MM.1S (cell line): ENCODE measurements around the gene ZNF774.

Experiments
- EZH2 ChIP-seq: fragments of 300-600 bp; sonication (generic); optimal IDR thresholded peaks from 2 replicates; pipeline ENCODE3; 2017; ENCODE audit warnings: low read depth, mild to moderate bottlenecking, antibody characterized with exemption, low read length, mixed read lengths
- EZH2phosphoT487 ChIP-seq: fragments of 300-600 bp; sonication (generic); IDR thresholded peaks from 2 replicates; pipeline ENCODE4 v1.6.1; 2018; ENCODE audit warnings: antibody characterized with exemption, low read length
- TF ChIP-seq, protein P1 (sequence below): fragments of 300-600 bp; sonication (generic); IDR thresholded peaks from 2 replicates; pipeline ENCODE4 v1.5.1; 2016; ENCODE audit warnings: antibody characterized with exemption, low read length, mixed read lengths

DNA sequence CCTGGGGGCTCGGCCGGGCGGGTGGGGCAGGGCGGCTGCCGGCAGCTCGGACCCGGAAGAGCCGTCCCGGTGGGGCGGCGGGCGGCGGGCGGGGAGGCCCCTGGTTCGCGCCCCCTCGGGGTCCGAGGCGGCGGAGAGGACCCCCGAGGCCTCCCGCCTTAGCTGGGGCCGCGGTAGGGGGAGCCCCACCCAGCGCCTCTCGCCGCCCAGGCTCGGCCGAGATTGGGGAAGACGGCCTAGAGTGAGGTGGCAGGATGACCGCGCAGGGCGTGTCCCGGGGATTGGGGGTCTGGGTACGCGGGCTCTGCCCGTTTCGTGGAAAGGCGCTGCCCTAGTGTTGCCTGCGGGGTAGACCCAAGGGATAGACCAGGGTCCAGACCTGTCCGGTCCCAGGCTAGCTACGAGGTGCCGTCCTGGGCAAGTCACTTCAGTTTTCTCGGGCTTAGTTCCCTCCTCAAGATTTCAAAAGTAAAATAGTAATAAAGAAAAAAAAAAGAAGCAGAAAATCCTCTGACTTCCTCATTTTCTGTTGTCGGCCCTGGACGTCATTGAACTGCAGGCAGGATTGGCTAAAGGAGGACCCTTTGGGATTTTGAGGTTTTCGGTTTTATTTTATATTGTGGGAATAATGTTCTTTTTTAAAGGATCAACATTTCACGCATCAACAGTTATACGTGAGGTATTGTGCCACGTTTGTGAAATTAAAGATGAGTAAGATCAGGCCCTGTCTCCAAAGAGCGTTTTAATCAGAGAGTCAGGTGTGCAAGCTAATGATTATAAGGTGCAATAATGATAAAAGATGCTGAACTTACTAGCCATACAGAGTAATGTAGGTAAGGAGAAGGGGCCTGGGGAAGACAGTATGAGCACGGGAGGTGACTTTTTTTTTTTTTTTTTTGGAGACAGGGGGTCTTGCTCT lies 36.6 kb downstream of the ZNF774 start:
- TF ChIP-seq, protein P1, sequence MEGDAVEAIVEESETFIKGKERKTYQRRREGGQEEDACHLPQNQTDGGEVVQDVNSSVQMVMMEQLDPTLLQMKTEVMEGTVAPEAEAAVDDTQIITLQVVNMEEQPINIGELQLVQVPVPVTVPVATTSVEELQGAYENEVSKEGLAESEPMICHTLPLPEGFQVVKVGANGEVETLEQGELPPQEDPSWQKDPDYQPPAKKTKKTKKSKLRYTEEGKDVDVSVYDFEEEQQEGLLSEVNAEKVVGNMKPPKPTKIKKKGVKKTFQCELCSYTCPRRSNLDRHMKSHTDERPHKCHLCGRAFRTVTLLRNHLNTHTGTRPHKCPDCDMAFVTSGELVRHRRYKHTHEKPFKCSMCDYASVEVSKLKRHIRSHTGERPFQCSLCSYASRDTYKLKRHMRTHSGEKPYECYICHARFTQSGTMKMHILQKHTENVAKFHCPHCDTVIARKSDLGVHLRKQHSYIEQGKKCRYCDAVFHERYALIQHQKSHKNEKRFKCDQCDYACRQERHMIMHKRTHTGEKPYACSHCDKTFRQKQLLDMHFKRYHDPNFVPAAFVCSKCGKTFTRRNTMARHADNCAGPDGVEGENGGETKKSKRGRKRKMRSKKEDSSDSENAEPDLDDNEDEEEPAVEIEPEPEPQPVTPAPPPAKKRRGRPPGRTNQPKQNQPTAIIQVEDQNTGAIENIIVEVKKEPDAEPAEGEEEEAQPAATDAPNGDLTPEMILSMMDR, result no peak
- TF ChIP-seq EZH2 (no peak), EZH2phosphoT487 (no peak)
